Suppressor macrophage (primary cell): ENCODE results near the gene CCN2.
A peak's percentile ranks its signal among the peaks of the same experiment; 100 is the strongest.

Source experiments
- DNase-seq, 4 experiments: peaks; one replicate each; pipeline ENCODE4 v3.0.0-alpha.2; 2020 to 2022
- total RNA-seq, 17 experiments: gene quantifications; one replicate each; lab custom pipeline; 2026; ENCODE audit warnings: mixed read lengths in 6 of 17, inconsistent platforms in 3 of 17; lab: John Stamatoyannopoulos, UW

The CCN2 gene
- total RNA-seq, result 0 to 1.3 (median 0.02) reads per million in 17 experiments

GRCh38 chr6:131950767-131951575 lies at the start of gene CCN2:
TSS of gene CCN2 (minus strand) at chr6:131951372. CDS start at chr6:131951172, 200 bp downstream.
- peak in 3 of 4 experiments; percentile 1 to 35 (median 28) for DNase-seq

- DNase-seq, result no peak
Observed at GRCh38 chr6:132000296-132000695, 49.1 kb upstream of the CCN2 start.

GRCh38 chr6:131999545-132000146 lies 48.5 kb upstream of the CCN2 start:
- no peak for DNase-seq

- DNase-seq, result no peak
Observed at GRCh38 chr6:131998255-131998982, 47.2 kb upstream of the CCN2 start.

GRCh38 chr6:131997429-131998153 lies 46.4 kb upstream of the CCN2 start:
- DNase-seq, result no peak

GRCh38 chr6:131995917-131996316 lies 44.7 kb upstream of the CCN2 start:
- no peak for DNase-seq

GRCh38 chr6:131992557-131992956 lies 41.4 kb upstream of the CCN2 start:
- no peak for DNase-seq

- no peak for DNase-seq
Observed at GRCh38 chr6:131989036-131989435, 37.9 kb upstream of the CCN2 start.

- DNase-seq, result no peak
Observed at GRCh38 chr6:131982740-131983259, 31.6 kb upstream of the CCN2 start.

- no peak for DNase-seq
Observed at GRCh38 chr6:131981624-131981978, 30.4 kb upstream of the CCN2 start.

- DNase-seq, result no peak
Observed at GRCh38 chr6:131980791-131981623, 29.8 kb upstream of the CCN2 start.

GRCh38 chr6:131980338-131980790 lies 29.2 kb upstream of the CCN2 start:
- DNase-seq, result no peak

GRCh38 chr6:131979515-131980337 lies 28.6 kb upstream of the CCN2 start:
- no peak for DNase-seq

- no peak for DNase-seq
Observed at GRCh38 chr6:131978522-131978921, 27.4 kb upstream of the CCN2 start.

GRCh38 chr6:131976545-131977061 lies 25.4 kb upstream of the CCN2 start:
- DNase-seq, result no peak

GRCh38 chr6:131972741-131973140 lies 21.6 kb upstream of the CCN2 start:
- DNase-seq, result no peak

GRCh38 chr6:131970076-131970859 lies 19.1 kb upstream of the CCN2 start:
- no peak for DNase-seq

- DNase-seq, result no peak
Observed at GRCh38 chr6:131968656-131969055, 17.5 kb upstream of the CCN2 start.

GRCh38 chr6:131967948-131968347 lies 16.8 kb upstream of the CCN2 start:
- no peak for DNase-seq

- no peak for DNase-seq
Observed at GRCh38 chr6:131966443-131966842, 15.3 kb upstream of the CCN2 start.
